Vagina (tissue), 2 donors: ENCODE measurements around the gene GOLGA6D.

Source experiments
- POLR2AphosphoS5 ChIP-seq, 2 donors: sonication (generic); formaldehyde crosslinking; IDR thresholded peaks; one replicate each; pipeline ENCODE4 v1.9.0; 2017; ENCODE audit warnings: antibody characterized with exemption in 2 of 2, mild to moderate bottlenecking in 2 of 2, low read depth in 1 of 2; ENCODE audit not compliant: insufficient read depth in 1 of 2
- TF ChIP-seq, protein P1 (sequence below), 3 experiments: fragments of 450-650 bp in 2 of 3; fragments of 200-600 bp in 1 of 3; sonication (generic) in 1 of 3; IDR thresholded peaks; one replicate each; pipeline ENCODE4 v1.5.1; 2017 to 2019; ENCODE audit warnings: antibody characterized with exemption in 3 of 3, mild to moderate bottlenecking in 2 of 3, moderate library complexity in 2 of 3

DNA sequence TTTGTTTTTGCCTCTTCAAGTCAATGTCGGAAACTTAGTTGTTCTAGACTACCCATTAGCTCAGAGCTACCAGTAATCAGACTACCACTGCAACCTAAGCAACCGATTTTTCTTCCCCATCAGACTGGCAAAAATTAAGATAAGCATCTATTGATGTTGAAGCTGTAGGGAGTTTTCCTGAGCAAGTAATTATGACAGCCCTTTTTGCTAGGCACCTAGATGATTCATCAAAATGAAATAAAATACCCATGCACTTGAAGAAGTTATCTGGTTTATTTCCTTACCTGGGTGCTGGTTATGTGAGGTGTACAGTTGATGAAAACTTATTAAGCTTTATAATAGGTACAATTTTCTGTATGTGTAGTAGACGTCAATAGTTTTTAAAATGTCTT, 52.7 kb downstream of the GOLGA6D start:
- TF ChIP-seq, protein P1, sequence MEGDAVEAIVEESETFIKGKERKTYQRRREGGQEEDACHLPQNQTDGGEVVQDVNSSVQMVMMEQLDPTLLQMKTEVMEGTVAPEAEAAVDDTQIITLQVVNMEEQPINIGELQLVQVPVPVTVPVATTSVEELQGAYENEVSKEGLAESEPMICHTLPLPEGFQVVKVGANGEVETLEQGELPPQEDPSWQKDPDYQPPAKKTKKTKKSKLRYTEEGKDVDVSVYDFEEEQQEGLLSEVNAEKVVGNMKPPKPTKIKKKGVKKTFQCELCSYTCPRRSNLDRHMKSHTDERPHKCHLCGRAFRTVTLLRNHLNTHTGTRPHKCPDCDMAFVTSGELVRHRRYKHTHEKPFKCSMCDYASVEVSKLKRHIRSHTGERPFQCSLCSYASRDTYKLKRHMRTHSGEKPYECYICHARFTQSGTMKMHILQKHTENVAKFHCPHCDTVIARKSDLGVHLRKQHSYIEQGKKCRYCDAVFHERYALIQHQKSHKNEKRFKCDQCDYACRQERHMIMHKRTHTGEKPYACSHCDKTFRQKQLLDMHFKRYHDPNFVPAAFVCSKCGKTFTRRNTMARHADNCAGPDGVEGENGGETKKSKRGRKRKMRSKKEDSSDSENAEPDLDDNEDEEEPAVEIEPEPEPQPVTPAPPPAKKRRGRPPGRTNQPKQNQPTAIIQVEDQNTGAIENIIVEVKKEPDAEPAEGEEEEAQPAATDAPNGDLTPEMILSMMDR (IDR thresholded peaks at IDR 0.05), result no peak
- TF ChIP-seq POLR2AphosphoS5 (IDR thresholded peaks at IDR 0.05; ENCODE audit: insufficient read depth in 1 of 2, low read depth in 1 of 2), result no peak
